HG02870 (cell line): ENCODE results near the gene POLR2H.

Experiments used
- ATAC-seq: cut with Tn5 transposase; IDR thresholded peaks from one replicate; pipeline ENCODE4 v1.9.1; 2021; ENCODE audit warnings: mild to moderate bottlenecking, moderate library complexity; ENCODE audit not compliant: unreplicated experiment

POLR2H gene

DNA sequence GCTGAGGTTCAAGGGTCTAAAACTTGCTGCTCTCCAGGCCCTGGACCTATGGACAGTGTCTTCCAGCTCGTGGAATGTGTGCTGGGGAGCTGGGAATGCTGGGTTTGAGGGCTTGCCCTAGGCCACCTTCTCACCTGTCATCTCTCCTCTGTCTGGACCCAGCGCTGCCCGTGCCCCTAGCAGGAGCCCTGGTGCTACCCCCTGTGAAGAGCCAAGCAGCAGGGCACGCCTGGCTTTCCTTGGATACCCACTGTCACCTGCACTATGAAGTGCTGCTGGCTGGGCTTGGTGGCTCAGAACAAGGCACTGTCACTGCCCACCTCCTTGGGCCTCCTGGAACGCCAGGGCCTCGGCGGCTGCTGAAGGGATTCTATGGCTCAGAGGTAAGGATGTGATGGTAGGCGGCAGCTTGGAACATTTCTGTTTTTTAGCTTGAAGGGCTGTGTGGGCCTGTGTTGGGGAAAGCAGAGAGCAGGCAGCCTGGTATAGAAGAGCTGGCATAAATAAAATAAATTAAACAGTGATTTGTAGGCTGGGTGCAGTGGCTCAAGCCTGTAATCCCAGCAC, 23.4 kb downstream of the POLR2H start:
- ATAC-seq, result no peak

DNA sequence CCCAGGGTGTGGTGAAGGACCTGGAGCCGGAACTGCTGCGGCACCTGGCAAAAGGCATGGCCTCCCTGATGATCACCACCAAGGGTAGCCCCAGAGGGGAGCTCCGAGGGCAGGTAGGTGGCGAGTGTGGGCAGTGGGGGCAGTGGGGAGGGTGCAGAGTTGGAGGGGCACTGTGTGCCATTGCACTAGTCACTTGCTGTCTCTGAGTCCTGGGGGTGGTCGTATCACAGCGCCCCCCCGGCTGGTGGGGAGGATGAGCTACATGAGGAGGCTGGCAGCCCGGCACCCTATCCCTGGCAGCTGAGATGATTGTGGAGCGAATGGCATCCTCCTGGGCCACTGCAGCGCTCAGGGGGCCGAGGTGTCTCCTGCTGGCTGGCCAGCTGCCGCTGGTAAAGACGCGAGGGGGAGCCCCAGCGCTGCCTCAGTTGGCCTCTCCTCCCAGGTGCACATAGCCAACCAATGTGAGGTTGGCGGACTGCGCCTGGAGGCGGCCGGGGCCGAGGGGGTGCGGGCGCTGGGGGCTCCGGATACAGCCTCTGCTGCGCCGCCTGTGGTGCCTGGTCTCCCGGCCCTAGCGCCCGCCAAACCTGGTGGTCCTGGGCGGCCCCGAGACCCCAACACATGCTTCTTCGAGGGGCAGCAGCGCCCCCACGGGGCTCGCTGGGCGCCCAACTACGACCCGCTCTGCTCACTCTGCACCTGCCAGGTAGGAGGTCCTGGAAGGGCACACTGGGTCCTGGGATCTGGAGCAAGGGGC, 24.7 kb downstream of the POLR2H start:
- no peak for ATAC-seq

DNA sequence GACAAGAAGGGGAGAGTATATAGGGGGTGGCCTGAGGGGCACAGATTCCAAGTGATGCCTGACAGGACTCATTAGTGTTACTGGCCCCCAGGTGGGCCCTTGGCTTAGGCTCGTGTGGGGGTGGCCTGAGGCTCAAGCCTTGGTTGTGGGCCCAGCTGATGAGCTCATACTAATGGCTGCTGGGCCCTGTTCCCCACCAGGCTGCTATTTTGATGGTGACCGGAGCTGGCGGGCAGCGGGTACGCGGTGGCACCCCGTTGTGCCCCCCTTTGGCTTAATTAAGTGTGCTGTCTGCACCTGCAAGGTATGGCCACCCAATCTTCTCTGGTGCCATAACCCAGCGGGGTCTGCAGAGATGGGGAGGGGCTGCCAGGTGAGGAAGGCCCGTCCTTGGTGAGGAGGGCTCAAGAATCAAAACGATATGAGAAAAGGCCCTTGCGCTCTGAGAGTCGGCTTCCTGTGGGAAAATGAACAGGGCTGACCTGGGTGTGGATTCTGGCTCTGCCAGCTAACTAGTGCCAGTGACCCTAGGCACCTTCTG, 25.7 kb downstream of the POLR2H start:
- no peak for ATAC-seq

DNA sequence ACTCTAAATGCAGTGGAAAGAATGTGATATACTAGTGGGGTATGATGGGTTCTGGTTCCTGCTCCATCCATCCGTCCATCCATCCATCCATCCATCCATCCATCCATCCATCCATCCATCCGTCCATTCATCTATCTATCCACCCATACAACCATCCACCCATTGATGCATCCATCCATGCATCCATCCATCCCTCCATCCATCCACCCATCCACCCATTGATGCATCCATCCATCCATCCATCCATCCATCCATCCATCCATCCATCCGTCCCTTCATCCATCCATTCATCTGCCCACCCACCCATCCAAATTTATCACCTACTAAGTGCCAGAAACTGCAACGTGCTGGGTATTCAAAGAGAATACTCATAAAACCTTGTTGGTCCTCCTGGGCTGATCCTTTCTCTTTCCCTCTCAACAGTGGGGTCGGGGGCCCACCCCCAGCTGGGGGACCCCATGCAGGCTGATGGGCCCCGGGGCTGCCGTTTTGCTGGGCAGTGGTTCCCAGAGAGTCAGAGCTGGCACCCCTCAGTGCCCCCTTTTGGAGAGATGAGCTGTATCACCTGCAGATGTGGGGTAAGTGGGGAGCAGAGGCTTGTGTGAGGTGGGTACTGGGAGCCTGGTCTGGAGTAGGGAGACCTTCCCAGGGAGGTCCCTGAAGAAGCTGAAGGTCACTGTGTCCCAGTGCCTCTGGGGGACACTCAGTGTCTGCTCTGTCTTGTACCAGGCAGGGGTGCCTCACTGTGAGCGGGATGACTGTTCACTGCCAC, 26.8 kb downstream of the POLR2H start:
- ATAC-seq, result no peak

DNA sequence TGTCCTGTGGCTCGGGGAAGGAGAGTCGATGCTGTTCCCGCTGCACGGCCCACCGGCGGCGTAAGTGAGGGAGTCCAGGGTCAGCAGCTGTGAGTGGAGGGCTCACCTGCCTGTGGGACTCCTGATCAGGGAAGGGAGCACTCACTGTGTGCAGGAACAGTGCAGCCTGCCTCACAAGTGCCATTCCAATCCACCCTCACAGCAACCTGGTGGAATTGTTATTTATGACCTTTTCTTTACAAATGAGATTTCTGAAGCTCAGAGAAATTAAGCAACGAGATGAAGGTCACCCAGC, 27.4 kb downstream of the POLR2H start:
- ATAC-seq, result no peak

DNA sequence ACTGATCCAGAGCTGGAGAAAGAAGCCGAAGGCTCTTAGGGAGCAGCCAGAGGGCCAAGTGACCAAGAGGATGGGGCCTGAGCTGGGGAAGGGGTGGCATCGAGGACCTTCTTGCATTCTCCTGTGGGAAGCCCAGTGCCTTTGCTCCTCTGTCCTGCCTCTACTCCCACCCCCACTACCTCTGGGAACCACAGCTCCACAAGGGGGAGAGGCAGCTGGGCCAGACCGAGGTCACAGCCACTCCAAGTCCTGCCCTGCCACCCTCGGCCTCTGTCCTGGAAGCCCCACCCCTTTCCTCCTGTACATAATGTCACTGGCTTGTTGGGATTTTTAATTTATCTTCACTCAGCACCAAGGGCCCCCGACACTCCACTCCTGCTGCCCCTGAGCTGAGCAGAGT, 27.9 kb downstream of the POLR2H start:
- no peak for ATAC-seq

DNA sequence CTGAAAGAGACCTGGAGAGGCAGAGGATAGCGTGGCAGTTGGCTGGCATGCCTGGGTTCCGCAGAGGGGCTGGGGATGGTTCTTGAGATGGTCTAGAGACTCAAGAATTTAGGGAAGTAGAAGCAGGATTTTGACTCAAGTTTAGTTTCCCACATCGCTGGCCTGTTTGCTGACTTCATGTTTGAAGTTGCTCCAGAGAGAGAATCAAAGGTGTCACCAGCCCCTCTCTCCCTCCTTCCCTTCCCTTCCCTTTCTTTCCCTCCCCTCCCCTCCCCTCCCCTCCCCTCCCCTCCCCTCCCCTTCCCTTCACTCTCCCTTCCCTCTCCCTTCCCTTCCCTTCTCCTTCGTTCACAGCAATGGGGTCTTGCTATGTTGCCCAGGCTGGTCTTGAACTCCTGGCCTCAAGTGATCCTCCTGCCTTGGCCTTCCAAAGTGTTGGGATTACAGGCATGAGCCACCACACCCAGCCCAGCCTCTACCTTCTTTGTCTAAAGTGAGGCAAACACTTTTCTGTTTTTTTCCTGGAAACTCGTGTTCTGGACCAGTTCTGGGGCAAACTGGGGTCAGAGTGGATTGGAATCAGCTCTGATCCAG, 28.5 kb downstream of the POLR2H start:
- no peak for ATAC-seq

DNA sequence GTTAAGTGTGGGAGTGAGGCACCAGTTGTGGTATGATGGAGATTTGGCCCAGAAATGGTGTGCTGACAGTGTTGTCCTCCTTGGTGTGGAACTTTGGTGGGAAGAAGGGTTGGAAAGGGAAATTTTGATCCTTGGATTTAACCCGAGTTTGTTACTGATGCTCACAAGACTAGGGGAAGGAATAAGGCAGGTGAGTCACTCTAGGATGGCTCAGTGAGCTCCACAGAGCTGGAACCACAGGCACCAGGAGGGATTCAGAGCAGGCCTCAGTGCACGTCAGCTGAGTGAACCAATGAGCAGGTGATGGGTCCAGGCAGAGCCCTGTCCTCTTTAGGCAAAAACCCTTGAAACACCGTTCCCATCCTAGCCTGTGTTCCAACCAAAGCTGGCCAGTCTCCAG, 29.8 kb downstream of the POLR2H start:
- ATAC-seq, result no peak

DNA sequence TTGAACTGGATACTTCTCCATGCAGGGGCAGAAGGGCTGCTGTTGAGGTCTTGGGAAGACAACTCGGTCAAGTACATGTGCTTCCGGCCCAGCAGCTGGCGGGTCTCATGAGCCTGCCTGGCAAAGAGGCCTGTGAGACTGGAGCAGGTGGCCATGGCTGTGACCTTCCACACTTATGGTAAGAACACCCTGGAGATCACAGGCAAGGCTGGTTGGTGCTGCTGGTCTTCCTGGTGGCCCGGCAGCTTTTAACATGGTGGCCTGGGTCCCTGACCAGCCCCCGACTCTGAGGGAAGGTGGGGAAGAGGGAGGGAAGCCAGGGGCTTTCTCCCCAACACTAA, 33.8 kb downstream of the POLR2H start:
- no peak for ATAC-seq

DNA sequence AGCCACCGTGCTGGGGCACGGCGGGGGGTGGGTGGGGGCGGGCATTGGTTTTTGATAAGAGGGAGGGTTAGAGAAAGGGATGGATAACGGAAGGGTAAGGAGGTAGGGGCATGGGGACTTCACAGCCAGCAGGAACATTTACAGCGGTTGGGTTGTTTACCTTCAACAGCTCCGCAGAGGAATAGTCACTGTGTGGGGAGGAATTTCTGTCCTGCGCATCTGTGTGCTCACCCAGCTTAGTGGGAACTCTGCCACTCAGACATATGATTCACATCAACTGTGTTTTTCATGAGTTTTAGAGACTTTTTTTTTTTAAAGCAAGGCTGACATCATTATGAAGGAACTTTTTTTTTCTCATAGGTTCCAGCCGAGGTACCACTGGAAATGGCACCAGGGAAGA, 37.9 kb downstream of the POLR2H start:
- no peak for ATAC-seq

DNA sequence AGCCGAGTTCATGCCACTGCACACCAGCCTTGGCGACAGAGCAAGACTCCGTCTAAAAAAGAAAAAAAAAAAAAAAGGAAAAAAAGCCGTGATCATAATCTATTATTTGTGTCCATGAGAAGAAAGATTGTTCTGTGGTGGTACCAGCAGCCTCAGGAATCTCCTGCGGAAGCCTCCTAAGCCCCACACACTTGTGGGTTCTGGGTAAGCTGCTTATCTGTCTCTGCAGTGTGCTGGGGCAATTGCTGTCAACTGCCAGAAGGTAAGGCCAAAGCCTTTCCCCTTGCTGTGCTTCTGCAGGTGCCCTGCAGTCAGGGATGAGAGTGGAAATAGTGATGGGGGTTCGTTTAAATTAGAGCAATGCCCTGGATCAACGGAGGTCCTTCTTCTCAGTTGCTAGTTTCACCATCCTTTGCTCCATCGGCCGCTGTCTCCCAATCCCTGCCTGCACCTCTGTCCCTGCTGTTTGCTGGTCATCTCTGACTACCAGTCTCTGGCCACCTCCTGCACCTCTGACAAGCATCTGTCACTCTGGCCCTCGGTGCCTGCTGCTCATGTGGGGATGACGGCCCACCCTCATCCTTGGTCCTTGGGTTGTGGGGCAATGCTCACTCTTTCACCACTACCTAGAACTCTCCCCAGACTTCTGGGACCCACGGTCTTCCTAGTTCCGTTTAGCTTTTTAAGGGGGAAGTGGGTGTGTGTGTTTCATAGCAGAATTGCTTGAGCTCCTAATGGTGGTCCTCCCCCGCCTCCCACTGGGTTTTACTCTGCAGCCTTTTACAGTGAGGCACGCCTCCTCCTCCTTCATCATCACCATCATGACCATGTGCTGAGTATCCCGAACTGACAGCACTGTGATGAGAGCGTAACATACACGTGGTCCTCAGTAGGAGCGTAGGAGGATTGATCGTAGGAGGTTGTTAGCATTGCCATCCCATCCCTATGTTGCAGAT, 43.8 kb downstream of the POLR2H start:
- no peak for ATAC-seq

DNA sequence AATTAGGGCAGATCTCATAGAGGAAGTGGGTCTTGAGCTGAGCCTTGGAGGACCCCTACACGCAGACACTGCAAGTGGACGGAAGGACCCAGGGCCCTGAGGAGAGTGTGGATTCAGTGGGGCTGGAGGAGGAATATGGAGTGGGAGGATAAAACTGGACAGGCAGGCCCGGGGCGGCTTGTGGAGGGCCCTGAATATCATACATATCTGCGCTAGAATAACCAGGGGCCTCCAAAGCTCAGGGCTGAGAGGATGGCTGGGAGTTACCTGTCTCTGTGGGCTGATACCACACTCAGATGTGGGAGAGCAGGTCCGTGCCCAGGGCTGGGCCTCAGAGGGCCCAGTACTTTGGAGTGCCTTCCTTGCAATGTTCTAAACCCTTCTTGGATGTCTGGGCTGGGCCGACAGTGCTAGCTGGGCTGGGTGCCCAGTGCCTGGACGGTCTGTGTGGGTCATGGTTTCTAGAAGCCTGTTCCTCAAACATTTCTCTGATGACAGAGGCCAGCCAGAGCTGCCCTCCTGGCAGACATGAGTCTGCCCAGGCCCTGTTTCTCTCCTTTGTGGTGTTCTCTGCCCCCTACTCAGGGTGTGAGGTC, 47.9 kb downstream of the POLR2H start:
- ATAC-seq, result no peak

DNA sequence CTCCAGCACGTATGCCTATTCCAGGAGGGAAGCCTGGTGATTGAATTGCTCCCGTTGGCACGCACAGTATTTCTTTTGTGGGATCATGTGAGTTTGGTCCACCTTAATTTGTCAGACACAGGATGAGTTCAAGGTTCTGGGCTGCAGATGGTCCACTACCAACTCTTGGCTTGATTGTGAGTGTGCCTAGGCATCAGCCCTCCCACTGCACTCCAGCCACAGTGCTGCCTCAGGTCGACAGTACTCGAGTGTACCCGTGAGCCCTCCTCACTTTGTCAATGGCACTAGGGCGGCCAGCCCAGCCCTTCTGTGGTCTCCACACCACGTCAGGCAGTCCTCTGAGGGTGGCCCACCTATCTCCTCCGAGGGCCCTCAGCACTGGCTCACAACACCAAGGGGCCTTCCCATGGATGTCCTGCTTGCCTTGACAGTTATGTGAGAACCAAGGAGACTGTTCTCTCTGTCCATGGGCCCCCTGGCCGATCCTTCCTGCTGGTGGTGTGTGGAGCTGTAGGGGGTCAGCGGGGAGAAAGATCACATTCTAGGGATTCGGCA, 48.5 kb downstream of the POLR2H start:
- ATAC-seq, result no peak

DNA sequence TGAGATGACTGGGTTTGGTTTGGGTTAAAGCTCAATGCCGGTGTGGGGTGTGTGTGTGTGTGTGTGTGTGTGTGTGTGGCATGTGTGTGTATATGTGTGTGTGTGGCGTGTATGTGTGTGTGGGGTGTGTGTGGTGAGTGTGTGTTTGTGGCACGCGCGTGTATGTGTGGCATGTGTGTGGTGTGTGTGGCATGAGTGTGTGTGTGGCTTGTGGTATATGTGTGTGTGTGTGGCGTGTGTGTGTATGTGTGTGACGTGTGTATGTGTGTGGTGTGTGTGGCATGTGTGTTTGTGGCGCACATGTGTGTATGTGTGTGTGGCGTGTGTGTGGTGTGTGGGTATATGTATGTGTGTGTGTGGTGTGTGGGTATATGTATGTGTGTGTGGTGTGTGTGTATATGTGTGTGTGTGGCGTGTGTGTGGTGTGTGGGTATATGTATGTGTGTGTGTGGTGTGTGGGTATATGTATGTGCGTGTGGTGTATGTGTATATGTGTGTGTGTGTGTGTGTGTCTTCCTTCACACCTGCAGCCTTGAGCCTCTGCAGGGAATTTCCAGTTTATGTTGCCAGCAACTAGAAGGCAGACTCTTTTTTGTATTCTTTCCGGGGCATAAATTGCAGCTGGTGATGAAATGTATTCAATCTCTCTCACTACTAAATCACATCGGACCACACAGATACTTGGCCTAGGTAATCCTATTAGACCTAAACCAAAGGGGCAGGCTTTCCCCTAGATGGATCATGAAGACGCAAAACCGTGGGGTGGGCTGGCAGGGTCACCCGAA, 53.1 kb downstream of the POLR2H start:
- ATAC-seq, result no peak

DNA sequence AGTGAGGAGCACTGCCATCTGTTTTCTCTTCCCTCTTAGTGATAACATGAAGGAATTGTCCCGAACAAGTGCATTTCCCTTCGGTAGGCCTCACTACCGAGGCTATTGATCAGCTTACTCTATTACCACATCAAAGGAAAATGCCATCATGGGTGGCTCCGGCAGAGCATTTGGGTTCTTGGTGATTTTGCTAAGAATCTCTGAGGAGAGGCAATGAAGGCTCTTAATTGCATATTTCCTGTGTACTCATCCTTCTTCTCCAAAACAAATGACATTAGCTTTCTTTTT, 53.6 kb downstream of the POLR2H start:
- no peak for ATAC-seq

DNA sequence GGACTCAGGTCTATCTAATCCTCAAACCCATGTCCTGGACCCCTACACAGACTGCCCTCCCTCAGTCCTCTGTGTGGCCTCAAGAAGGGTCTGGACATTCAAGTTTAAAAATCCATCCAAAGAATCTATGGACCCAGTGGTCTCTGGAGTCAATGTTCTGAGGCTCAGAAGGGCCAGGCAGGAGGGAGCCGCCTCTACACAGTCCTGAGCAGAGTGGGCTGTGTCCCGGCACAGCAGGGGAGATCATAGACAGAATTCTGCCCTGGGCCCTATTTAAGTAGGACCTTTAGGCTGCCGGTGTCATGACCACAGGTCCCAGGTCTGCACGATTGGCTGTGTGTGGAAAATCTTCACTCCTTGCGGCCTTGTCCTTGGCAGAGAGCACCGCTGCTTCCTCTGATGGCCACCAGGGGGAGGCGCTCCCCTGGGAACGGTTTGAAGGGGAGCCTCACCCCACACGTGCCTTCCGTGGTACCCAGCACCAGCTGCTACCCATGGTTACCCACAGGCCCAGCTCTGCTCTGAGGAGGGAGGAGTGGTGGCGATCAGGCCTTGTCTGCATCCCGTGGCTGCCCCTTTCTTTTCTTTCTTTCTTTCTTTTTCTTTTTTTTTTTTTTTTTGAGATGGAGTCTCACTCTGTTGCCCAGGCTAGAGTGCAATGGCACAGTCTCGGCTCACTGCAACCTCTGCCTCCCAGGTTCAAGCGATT, 56.3 kb downstream of the POLR2H start:
- peak; percentile 51 for ATAC-seq
